HG03045 (cell line): Measurements from ENCODE around the gene FMNL1.

Source experiments
- ATAC-seq: cut with Tn5 transposase; IDR thresholded peaks from one replicate; pipeline ENCODE4 v1.9.1; 2021; ENCODE audit warnings: mild to moderate bottlenecking, moderate library complexity; ENCODE audit not compliant: unreplicated experiment

The FMNL1 gene

DNA sequence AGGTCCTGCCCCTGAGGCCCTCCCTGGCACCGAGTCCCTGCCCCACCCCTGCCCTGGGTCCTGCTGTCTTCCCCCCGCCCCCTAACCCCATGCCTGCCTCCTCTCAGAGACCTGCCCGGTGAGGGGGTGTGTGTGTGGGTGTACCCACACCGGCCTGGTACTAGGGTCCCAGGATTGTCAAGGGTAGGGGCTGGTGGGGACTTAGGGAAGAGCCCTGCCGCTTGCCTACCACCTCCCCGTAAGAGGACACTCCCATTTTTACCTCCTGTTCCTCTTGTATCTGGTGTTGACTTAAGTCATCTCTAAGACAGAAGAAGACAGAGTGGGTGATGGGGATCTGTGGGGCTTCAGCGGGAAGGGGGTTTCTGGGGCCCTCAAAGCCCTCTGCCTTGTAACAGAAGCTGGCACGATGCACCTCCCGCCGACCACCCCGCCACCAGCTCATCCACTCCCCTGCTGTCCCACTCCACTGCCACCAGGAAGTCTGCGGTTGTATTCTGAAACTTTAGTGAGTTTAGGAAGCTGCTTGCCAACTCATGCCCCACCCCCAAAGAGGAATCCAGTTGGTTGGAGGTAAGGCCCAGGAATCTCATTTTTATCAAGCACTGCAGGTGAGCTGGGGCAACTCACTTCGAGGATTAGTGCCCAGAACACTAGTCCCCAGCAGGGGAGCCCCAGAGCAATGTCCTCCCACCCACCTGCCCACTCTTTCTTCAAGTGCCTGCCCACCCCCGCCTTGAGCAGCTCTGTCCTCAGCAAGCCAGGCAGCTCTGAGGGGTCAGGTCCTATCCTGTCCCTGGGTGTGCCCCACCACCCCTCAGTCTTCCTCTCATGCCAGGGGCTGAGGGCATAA lies 34.7 kb downstream of the FMNL1 start:
- no peak for ATAC-seq

DNA sequence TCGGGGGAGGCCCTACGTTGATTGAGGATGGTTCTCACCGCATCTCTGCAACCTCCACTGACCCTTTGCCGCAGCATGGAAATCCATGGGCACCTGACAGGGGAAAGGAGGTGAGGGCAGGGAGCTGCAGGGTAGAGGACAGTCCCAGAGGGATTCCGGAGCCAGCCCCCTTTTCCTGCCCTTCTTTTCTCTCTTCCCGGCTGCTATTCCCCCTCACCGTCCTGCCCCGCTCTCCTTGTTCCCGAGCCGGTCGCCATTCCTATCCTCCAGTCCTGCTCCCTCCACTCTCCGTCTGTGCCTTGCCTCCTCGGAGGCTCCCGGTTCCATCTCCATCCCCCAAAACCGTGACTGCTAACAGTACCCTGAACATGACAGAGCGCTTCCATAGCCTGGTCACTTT lies 35.4 kb downstream of the FMNL1 start:
- ATAC-seq: no peak

DNA sequence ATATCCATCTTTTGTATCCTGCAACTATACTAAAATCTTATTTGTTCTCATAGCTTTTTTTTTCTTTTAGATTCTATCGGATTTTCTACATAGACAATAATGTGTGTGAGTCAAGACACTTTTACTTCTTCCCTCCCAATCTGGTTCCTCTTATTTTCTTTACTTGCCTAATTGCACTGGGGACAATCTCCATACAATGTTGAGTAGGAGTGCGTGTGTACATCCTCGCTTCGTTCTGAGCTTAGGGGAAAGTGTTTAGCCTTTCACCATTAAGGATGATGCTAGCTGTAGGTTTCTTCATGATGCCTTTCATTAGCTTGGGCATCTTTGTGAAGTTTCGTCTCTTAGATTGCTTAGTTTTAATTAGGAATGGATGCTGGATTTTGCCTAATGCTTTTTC lies 37.3 kb downstream of the FMNL1 start:
- no peak for ATAC-seq

DNA sequence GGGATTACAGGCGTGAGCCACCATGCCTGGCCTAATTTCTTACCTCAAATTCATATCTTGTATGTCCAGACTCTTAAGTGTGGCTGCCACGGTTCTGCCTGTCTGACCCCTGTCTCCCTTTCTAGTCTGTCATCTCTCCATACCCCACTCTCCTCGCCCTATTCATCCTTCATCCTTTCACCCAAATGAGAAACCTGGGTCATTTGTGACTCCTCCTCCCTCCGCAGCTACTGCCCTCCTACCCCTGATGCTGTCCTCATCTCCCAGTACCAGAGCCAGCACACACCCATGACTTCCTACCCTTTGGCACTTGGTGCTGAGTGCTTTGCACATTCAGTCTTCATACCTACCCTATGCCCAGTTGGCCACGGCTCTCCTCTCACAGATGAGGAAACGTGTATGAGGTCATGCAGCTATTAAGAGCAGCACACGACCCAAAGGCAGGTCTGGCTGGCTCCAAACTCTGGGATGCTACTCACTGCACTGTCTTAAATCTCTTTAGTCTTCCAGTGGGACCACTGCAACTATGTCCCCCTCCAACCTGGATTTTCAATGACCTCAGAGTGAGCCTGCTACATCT lies 38.6 kb downstream of the FMNL1 start:
- ATAC-seq: no peak

DNA sequence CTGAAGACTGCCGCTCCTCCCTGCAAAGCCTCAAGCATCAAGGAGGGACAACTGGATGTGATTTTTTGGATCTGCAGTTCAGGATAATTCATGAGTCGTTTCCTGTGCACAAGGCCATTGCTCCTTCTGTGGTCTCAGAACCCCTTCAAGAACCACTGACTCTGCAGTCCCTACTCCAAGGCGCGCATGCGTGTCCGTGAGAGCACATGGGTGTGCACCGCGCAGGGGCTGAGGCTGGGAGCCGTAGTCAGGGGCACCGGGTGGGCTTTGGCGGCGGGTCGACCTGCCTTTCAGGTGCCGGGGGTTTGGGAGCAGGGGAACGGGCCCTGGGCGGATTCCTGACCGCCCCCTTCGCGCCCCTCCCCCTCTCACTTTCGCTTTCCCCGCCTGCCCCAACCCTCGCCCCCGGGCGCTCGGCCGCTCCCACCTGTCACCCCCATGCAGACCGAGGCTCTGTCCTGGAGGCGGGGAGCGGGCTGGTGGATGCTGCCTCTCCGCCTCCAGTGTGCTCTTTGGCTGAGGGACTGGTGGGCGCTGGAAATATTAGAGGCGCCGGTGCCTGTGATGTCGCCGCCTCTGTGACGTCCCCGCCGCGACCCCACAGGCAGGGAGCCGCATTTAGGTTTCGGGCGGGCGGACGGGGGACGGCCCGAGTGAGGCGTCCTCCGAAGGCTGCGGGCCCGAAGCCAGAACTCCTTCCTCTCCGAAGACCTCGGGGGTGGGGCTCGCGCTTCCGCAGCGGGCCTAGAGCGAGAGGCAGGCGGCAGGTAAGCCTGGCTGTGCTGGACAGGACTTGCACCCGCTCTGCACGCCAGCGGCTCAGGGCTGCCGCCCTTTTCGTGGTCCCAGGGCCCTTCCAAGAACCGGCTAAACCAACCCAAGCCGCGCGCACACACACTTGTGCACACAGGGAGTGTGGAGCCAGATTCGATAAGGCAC lies 40.2 kb downstream of the FMNL1 start, which contains the start of gene SPATA32:
TSS of gene SPATA32 (minus strand) at position 518 of the 939 bp plus-strand sequence. CDS start at position 440, 78 bp downstream.
- ATAC-seq: peak; percentile 42

DNA sequence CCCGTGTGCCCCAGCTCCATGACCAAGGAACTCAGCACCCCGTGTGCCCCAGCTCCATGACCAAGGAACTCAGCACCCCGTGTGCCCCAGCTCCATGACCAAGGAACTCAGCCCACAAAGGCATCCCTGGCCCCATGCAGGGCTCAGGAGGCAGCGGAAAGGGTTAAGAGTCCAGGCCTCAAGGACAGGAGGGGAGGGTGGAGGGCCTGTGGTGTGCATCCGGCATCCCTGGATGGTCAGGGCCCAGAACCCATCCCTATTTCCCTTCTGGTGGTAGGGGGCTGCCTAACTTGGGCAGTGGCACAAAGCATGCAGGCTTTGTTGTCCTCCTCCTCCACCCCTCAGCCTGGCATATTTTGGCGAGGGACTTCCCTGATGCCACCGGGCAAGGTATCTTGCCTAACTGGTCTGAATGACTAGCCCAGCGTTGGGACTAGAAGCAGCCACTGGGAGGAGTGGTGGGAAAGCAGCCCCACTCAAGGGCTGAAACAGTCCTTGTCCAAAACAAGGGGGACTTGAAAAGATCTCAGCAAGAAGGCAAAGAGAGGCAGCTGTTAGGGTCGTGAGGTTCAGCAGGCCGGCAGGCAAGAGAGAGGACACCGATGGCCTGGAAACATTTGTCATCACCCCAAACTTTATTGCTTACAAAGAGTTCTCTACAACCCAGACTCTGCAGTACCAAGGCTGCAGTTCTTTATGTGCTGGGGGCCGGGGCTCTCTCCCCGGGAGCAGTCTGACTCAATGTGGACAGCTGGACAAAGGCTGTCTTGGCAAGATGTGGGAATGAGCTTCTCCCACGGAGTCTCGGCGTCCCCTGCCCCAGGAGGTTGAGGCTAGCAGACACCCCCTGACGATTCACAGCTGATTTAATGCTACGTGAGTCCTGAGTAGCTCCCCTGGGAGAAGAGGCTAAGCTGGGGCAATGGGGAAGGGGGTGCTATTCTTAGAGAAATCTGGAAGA lies 41.1 kb downstream of the FMNL1 start:
- peak; percentile 12 for ATAC-seq

DNA sequence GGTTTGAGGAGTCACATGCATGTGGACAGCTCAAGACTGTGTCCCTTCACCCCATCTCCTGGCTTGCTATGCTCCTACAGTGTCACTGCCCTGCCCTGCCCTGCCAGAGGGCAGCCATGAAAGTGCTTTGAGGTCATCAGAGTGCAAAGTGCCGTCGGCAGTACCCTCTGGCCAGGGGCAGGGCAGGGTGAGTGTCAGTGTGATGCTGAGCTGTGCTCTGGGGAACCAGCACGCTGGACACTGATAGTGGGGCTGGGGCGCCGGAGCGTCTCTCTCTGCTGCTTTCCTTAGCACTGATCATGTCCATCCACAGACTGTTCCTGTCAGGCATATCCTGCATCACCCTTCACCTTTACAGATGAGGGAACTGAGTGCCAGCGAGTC lies 41.8 kb downstream of the FMNL1 start:
- no peak for ATAC-seq

DNA sequence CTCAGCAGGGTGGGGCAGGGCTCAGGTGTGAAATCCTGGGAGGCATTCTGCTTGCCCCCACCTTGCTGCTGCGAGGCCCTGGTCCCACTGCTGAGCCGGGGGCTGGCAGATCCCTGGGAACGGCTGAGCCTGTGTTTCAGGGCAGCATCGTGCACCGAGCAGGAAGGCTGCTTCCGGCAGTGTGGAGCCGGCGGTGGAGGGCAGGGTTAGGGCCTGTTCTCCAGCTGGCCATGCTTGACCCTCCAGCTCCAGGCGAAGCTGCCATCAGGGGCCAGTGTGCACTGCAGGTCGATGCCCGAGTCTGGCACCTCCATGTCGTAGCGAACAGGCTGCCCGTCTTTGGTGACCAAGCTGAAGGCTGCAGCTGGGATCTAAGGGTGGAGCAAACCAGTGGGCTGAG lies 42.7 kb downstream of the FMNL1 start:
- no peak for ATAC-seq

DNA sequence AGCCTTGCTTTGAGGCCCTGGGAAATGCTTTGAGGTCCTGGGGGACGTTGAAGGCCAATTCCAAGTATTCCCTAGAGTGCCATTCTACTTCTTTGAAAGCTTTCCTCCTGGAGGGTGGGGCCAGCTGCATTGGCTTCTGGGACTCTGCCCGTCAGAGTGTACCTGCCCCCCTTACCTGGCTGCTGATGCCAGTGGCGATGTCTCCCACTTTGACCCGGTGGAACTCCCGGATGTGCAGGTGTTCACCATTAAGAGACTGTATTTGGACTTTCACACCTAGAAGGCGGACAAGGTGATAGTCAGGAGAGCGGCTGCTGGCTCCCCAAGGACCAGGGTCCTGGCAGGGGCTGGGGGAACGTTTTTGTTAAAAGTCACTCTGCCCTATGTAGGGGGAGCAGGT lies 43.3 kb downstream of the FMNL1 start:
- ATAC-seq: no peak

DNA sequence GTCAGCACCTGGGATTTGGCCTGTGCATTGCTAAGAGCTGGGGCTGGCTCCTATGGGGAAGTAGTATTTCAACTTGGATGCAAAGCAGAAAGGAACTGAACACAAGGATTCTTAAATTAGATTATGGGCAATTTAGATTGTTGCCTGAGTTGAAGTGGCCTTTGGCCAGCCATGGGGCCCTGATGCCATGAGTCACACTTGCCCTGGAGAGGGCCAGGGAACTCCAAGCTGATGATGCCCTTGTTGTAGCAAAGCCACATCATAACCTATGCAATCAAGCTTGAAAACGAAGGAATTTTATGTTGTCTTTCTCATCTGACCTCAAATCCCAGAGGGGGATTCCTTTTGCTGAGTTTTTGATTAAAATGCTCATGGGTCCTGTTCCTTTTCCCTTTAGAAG lies 44.1 kb downstream of the FMNL1 start:
- ATAC-seq: no peak

DNA sequence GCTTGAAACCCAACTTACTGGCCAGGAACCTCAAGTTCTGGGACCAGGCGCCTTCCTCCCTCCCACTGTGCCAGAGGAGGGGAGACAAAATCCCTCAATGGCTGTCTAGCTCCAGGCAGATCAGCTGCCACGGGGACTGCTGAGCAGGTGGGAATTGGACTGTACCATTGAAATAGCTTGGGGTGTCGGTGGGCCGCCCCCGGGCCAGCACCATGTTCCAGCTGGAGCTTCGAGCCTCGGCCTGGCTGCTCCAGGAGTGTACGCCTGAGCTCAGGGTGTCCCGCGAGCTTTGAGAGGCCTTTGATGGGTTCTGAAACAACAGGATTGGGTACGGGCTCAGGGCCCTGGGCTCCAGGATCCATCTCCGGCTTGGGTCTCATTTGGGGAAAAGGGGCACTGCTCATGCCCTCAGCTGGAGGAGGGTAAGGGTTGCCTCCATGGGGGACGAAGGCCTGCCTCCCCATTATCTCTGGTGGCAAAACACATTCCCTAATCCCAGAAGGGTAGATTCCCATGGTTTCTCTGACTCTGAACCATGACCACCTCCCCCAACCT lies 44.8 kb downstream of the FMNL1 start:
- no peak for ATAC-seq

DNA sequence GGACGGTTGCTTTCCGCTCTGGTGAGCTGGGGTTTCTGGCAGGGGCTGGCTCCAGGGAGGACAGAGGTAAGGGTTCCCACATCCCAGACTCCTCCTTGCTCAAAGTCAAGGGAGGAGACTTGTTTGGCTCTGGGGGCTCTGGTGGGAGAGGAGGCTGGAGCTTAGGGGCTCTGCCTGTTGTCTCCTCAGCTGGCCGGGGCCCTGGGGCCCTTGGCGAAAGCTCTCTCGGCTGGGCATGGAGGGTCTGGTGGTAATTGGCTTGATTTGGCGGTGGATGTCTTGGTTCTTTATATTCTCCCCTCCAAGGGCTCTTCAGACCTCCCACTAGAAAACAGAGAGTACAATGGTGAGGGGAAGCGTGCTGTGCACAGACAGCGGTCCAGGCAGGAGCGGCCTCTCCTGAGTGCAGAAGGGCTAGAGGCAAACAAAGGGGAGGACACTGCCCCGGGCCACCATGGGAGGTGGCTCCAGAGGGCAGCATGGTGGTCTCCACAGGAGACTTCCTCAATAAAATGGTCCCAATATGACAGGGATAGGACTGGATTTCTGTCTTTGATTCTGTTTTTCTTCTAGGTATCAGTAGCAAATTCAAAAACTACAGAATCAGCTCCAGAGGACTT lies 45.9 kb downstream of the FMNL1 start:
- ATAC-seq: no peak

DNA sequence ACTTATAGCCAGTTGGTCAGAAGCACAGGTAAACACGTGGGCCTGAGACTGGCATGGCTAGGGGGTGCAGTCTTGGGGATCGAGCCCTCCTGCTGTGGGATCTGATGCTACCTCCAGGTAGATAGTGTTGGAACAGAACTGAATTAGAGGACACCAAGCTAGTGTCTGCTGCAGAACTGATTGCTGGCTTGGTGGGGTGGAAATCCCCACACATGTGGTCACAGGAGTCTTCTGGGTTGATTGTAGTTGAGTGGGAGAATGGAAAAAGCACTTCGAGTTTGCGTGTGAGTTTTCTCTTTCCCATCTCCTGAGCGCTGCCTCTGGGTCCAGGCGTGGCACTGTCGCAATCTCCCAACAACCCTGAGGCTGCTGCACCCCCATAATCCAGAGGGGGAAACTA lies 48.2 kb downstream of the FMNL1 start:
- no peak for ATAC-seq

DNA sequence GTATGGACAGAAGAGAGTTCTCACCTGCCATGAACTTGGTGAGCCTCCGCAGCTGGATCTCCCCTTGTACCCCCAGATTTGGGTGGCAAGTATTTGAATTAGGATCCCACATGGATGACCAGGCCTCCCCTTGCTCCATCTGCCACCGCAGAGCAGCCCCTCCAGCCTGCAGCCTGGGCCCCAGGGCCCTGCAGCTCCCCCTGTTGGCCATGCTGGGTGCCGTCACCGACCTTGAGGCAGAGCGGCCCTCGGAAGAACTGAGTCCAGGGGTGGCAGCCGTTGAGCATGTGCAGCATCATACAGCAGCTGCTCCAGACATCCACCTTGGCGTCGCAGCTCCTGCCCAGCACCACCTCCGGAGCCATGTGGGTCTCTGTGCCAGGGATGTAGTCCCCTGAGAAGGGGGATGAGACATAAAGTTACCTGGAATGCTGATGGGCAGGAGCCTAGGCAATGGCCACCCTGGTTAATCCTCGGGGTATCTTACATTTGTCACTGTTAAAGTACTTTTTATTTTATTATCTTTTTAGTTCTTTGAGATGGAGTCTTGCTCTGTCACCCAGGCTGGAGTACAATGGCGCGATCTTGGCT lies 49.2 kb downstream of the FMNL1 start:
- ATAC-seq: no peak

DNA sequence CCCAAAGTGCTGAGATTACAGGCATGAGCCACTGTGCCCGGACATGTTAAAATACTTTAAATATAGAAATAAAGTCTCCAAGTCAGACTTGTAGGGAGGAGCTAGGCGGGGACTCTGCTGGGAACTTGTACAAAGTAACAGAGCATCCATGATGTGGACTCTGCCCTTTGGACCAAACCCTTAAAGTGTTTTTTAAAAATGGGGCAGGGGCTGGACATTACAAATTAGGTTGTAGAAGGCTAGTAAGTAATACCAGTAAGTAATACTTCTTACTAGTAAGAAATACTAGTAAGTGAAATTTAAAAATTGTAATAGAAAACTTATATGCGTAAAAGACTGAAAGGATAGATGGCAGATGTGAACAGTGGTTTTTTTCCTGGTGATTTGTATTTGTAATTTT lies 49.9 kb downstream of the FMNL1 start:
- ATAC-seq: no peak

DNA sequence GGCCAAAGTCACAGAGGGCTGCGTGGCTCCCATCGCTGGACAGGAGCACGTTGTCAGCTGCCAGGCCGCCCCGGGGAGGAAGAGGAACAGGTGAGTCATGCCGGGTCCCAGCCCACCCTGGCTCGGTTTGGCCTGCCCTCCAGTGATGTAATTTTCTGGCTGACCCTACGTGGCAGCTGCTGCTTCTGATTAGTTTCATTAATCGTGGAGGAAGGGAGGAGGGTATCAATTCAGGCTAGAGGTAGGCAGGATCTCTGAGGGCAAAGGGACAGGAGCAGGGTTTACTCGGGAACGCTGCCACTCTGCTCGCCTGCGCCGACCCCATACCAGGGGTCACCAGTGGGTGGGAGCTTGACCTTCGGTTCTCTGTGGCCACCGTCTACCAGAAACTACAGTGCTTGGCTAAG lies 51.9 kb downstream of the FMNL1 start:
- no peak for ATAC-seq

DNA sequence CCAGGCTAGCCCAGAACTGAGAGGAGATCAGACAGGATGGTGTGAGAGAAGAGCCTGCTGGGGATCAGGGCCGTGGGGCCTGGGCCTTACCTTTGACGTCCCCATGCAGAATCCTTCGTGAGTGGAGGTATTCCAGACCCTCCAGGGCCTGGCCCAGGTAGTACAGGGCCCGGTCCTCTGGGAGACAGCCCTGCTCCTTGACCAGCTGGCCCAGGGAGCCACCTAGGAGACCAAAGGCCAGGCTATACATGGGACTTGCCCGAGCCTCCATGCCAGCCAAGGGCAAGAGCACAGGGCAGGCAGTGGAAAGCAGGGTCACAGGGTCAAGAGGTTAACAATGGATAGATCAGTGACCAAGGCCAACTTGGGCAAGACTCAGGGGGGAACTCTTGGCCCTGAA lies 52.3 kb downstream of the FMNL1 start:
- ATAC-seq: no peak

DNA sequence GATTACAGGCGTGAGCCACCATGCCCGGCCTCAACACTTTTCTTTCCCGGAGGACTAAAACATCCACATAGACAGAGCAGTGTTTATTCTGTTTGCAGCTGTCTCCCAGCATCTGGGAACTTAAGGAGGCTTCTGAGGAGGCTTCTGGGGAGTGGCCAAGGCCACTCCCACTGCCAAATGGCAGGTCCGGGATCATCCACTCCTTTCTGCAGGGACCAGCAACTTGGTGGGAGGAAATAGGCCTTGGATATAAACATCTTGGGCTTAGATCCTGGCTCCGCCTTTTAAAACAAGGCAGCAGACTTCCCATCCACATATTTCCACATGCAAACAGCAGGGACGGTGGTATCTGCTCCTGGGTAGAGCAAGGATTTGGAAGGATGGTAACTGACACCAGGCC lies 54.3 kb downstream of the FMNL1 start:
- no peak for ATAC-seq

DNA sequence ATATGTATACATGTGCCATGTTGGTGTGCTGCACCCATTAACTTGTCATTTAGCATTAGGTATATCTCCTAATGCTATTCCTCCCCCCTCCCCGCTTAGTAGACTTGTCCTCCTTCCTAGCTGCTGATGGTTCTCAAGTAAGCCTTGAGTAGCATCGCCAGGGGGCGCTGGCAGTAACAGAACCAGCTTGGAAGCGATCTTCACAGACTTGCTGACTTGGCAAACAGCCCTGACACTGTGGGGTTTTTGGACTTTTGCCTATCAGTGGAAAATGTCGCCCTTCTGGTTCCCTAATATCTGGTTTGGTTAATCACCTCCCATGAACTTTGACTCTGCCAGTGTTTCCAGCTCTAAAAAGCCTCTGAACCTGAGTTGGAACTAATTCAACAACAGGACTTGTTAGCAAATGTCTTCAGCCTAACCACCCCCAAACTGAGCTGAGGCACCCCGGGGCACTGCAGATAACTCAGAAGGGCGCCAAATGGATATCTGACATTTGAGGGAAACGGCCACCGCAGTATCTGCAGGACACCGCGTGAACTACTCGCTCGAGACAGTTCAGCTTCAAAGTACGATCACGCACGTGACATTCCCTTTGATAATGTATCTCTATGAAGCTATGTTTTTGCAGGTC lies 55.6 kb downstream of the FMNL1 start:
- ATAC-seq: no peak
